GM19035 (cell line): ENCODE data around the gene SMPD3.

Experiments
- ATAC-seq: cut with Tn5 transposase; IDR thresholded peaks from one replicate; pipeline ENCODE4 v1.9.1; 2021; ENCODE audit not compliant: unreplicated experiment

Gene SMPD3

GRCh38 chr16:68371706-68372380 lies 76.5 kb downstream of the SMPD3 start:
- ATAC-seq: no peak

- no peak for ATAC-seq
Measured at GRCh38 chr16:68371276-68371651, 77.0 kb downstream of the SMPD3 start.

- no peak for ATAC-seq
Measured at GRCh38 chr16:68370581-68371275, 77.6 kb downstream of the SMPD3 start.

- peak; percentile 37 for ATAC-seq
Measured at GRCh38 chr16:68369697-68370580, 78.4 kb downstream of the SMPD3 start.

GRCh38 chr16:68369168-68369567 lies 79.1 kb downstream of the SMPD3 start:
- no peak for ATAC-seq

- ATAC-seq: no peak
Measured at GRCh38 chr16:68368301-68368888, 79.9 kb downstream of the SMPD3 start.

GRCh38 chr16:68367891-68368290 lies 80.4 kb downstream of the SMPD3 start:
- no peak for ATAC-seq

GRCh38 chr16:68367440-68367839 lies 80.9 kb downstream of the SMPD3 start:
- no peak for ATAC-seq

GRCh38 chr16:68367030-68367429 lies 81.3 kb downstream of the SMPD3 start:
- no peak for ATAC-seq

GRCh38 chr16:68366062-68366461 lies 82.2 kb downstream of the SMPD3 start:
- no peak for ATAC-seq

GRCh38 chr16:68365167-68365817 lies 83.0 kb downstream of the SMPD3 start:
- no peak for ATAC-seq

- ATAC-seq: no peak
Measured at GRCh38 chr16:68364561-68364998, 83.7 kb downstream of the SMPD3 start.

GRCh38 chr16:68363658-68364521 lies 84.4 kb downstream of the SMPD3 start:
- no peak for ATAC-seq

- ATAC-seq: no peak
Measured at GRCh38 chr16:68362947-68363657, 85.2 kb downstream of the SMPD3 start.

- ATAC-seq: no peak
Measured at GRCh38 chr16:68362262-68362913, 85.9 kb downstream of the SMPD3 start.

- ATAC-seq: no peak
Measured at GRCh38 chr16:68361485-68361884, 86.8 kb downstream of the SMPD3 start.

- no peak for ATAC-seq
Measured at GRCh38 chr16:68360956-68361355, 87.4 kb downstream of the SMPD3 start.

- ATAC-seq: no peak
Measured at GRCh38 chr16:68360547-68360946, 87.8 kb downstream of the SMPD3 start.
